Nephron (organoid): ENCODE measurements around the gene CPA3.

Experiments used
- H3K27ac Mint-ChIP-seq, 3 experiments: 2 replicates each; pipeline ENCODE4 v1.8.0; 2020; ENCODE audit warnings: mixed read lengths in 3 of 3, mild to moderate bottlenecking in 2 of 3, moderate library complexity in 1 of 3
- H3K27me3 Mint-ChIP-seq: 2 replicates; pipeline ENCODE4 v1.8.0; 2021; ENCODE audit warnings: low read depth, mild to moderate bottlenecking, moderate library complexity, mixed read lengths
- H3K36me3 Mint-ChIP-seq: 2 replicates; pipeline ENCODE4 v1.8.0; 2020; ENCODE audit warnings: low read depth, mixed read lengths
- H3K4me1 Mint-ChIP-seq: 2 replicates; pipeline ENCODE4 v1.8.0; 2020; ENCODE audit warnings: mixed read lengths
- H3K4me3 Mint-ChIP-seq, 3 experiments: 2 replicates each; pipeline ENCODE4 v1.8.0; 2020; ENCODE audit warnings: mild to moderate bottlenecking in 3 of 3, mixed read lengths in 3 of 3, moderate library complexity in 2 of 3
- H3K9me3 Mint-ChIP-seq: 2 replicates; pipeline ENCODE4 v1.8.0; 2020; ENCODE audit warnings: mixed read lengths
- TF ChIP-seq, protein P1 (sequence below), 3 experiments: fragments of 200-600 bp; sonication (generic); IDR thresholded peaks; one replicate each; pipeline ENCODE4 v1.5.0; 2021; ENCODE audit warnings: antibody characterized with exemption in 3 of 3; ENCODE audit not compliant: unreplicated experiment in 3 of 3

CPA3 gene

DNA sequence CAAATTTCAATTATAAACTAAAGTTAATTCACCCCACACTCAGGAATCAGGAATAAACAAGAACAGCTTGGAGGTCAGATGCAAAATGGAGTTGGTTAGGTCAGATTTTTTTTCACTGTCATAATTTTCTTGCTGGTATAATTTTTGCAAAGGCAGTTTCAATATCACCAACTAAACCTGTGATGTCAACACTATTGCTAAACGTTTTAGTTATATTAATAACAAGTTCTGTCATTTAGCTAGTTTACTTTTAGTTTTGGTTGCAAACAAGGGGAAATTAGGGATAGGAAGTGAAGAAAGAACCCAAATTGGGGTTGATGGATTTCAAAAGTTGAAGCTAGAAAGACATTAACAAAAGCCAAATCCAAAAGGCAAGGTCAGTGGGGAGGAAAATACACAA lies 42.1 kb upstream of the CPA3 start:
- H3K4me1 Mint-ChIP-seq = peaks cover 30% of the 10 kb centered on the region
- no peak overlapping the region for H3K27ac Mint-ChIP-seq
- H3K9me3 Mint-ChIP-seq = peaks cover 11% of the 10 kb centered on the region
- TF ChIP-seq, protein P1, sequence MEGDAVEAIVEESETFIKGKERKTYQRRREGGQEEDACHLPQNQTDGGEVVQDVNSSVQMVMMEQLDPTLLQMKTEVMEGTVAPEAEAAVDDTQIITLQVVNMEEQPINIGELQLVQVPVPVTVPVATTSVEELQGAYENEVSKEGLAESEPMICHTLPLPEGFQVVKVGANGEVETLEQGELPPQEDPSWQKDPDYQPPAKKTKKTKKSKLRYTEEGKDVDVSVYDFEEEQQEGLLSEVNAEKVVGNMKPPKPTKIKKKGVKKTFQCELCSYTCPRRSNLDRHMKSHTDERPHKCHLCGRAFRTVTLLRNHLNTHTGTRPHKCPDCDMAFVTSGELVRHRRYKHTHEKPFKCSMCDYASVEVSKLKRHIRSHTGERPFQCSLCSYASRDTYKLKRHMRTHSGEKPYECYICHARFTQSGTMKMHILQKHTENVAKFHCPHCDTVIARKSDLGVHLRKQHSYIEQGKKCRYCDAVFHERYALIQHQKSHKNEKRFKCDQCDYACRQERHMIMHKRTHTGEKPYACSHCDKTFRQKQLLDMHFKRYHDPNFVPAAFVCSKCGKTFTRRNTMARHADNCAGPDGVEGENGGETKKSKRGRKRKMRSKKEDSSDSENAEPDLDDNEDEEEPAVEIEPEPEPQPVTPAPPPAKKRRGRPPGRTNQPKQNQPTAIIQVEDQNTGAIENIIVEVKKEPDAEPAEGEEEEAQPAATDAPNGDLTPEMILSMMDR (IDR thresholded peaks at IDR 0.05; ENCODE audit: unreplicated experiment in 3 of 3) = no peak
- H3K4me3 Mint-ChIP-seq = no peak overlapping the region
- no peaks in the 10 kb centered on the region for H3K27me3 Mint-ChIP-seq
- H3K36me3 Mint-ChIP-seq = no peaks in the 10 kb centered on the region

DNA sequence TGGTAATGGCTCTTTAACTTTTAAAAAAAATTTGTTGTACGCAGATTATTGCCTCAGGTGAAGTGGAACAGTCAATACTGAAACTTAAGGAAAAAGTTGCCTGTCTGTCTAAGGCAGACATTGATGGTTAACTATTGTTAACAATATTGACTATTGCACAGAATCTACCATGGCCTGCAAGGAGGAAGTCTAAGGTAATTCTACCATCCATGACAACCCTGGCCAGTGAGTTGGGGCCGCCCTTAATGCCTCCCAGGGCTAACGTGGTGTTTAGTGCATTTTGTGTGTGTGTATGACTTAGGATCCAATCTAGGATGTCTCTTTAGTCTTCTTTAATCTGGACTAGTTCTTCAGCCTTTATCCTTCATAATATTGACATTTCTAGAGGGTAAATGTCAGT lies 39.6 kb upstream of the CPA3 start:
- TF ChIP-seq, protein P1 (IDR thresholded peaks at IDR 0.05; ENCODE audit: unreplicated experiment in 3 of 3) = no peak
- Mint-ChIP-seq H3K9me3 (peaks cover 11% of the 10 kb centered on the region), H3K4me3 (no peak overlapping the region)

DNA sequence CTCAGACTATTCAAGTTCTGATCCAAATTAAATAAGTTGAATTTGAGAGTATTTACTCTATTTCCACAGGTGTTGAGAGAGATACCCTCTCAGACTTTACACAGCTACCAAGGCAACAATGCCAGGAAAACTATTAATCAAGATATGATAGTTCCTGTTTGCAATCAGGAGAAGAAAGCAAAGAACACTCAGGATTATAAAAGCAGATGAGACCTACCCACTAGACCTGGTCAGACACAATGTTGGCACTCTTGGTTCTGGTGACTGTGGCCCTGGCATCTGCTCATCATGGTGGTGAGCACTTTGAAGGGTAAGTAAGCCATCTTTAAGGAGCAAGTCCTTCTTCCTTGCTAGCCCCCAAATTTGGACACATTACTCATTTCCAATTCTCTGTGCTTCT lies 37.5 kb upstream of the CPA3 start, which contains the start of gene CPB1:
TSS of gene CPB1 (plus strand) at position 227 of the 400 bp plus-strand sequence. CDS start at position 240, 13 bp downstream.
- H3K27me3 Mint-ChIP-seq = no peaks in the 10 kb centered on the region
- peak within 1 kb of the TSS in 1 of 3 experiments; percentile 23 for H3K4me3 Mint-ChIP-seq
- TF ChIP-seq, protein P1 (IDR thresholded peaks at IDR 0.05; ENCODE audit: unreplicated experiment in 3 of 3) = no peak
- H3K27ac Mint-ChIP-seq = peak within 1 kb of the TSS; percentile 60 to 81 (median 66)
- no peaks in the 10 kb centered on the region for H3K9me3 Mint-ChIP-seq
- peaks cover 28% of the 10 kb centered on the region for H3K4me1 Mint-ChIP-seq
- H3K36me3 Mint-ChIP-seq = no peaks in the 10 kb centered on the region

More for the DNA sequence above, 39.6 kb upstream of the CPA3 start:
- Mint-ChIP-seq H3K27me3 (no peaks in the 10 kb centered on the region), H3K4me1 (peaks cover 36% of the 10 kb centered on the region), H3K27ac (peak overlapping the region in 2 of 3 experiments; percentile 24 to 44), H3K36me3 (no peaks in the 10 kb centered on the region)

- H3K4me3 Mint-ChIP-seq = peak overlapping the region in 1 of 3 experiments; percentile 23
- H3K36me3 Mint-ChIP-seq = no peaks in the 10 kb centered on the region
- H3K9me3 Mint-ChIP-seq = no peaks in the 10 kb centered on the region
- TF ChIP-seq, protein P1 (IDR thresholded peaks at IDR 0.05; ENCODE audit: unreplicated experiment in 3 of 3) = no peak
- peak overlapping the region; percentile 60 to 81 (median 66) for H3K27ac Mint-ChIP-seq
- H3K4me1 Mint-ChIP-seq = peaks cover 28% of the 10 kb centered on the region
- no peaks in the 10 kb centered on the region for H3K27me3 Mint-ChIP-seq
Measured at GRCh38 chr3:148828136-148828690, 36.9 kb upstream of the CPA3 start.

- Mint-ChIP-seq H3K9me3 (no peaks in the 10 kb centered on the region), H3K4me1 (peaks cover 23% of the 10 kb centered on the region), H3K27me3 (no peaks in the 10 kb centered on the region), H3K4me3 (no peak overlapping the region), H3K27ac (peak overlapping the region in 2 of 3 experiments; percentile 0 to 37), H3K36me3 (no peaks in the 10 kb centered on the region)
- TF ChIP-seq, protein P1 (IDR thresholded peaks at IDR 0.05; ENCODE audit: unreplicated experiment in 3 of 3) = no peak
Measured at GRCh38 chr3:148829926-148830325, 35.2 kb upstream of the CPA3 start.

DNA sequence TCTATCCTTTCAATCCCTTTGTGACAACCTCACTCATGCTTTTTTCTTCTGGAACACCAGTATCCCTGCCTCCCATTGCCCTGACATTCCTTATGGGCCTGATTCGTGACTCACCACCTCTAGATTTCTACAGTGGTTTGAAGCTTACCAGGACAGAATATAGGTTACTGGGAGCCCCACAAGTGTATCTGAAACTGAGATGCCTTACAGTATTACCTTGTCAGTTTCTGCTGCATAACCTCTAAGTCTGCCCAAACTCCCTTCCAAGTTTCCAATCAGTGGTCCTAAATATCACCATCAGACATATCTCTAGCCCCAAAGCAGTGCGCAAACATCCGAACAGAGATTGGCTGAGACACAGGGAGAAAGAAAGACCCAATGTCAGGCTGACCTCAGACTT lies 31.9 kb upstream of the CPA3 start:
- Mint-ChIP-seq H3K4me1 (peaks cover 14% of the 10 kb centered on the region), H3K27me3 (no peaks in the 10 kb centered on the region), H3K4me3 (no peak overlapping the region), H3K27ac (no peak overlapping the region), H3K9me3 (no peaks in the 10 kb centered on the region), H3K36me3 (no peaks in the 10 kb centered on the region)
- TF ChIP-seq, protein P1 (IDR thresholded peaks at IDR 0.05; ENCODE audit: unreplicated experiment in 3 of 3) = no peak
